Measurements from ENCODE around the gene MYO3B. TPM values are rescaled to one million over a fixed set of nuclear protein-coding genes. Genes with fewer than 3 reads are reported as not detected.
A peak's percentile ranks its signal among the peaks of the same experiment; 100 is the strongest.
"Not testable (repeated sequence)": the region's sequence is repeated elsewhere in the genome, so short reads cannot be mapped to it uniquely, and the experiment has no call there.

Gene MYO3B
- total RNA-seq, 4 donors from 2014 or later = 0.34 to 0.95 (median 0.89) TPM

GRCh38 chr2:170598067-170598395 is 420.1 kb downstream of the MYO3B start:
- peak overlapping the region; percentile 36 for H3K27ac ChIP-seq
- DNase-seq (ENCODE audit: low spot score in 2 of 2) = no peak
- no peaks in the 10 kb centered on the region for H3K27me3 ChIP-seq
- no peaks in the 10 kb centered on the region for H3K9me3 ChIP-seq
- no peak overlapping the region for H3K4me3 ChIP-seq
- 73% methylated on average over 4 of the region's 4 CpGs for WGBS
- TF ChIP-seq EP300 (IDR thresholded peaks at IDR 0.05) (no peak), POLR2AphosphoS5 (IDR thresholded peaks at IDR 0.05) (no peak), CTCF (IDR thresholded peaks at IDR 0.05) (no peak), POLR2A (IDR thresholded peaks at IDR 0.05) (no peak)
- H3K36me3 ChIP-seq = no peaks in the 10 kb centered on the region
- H3K4me1 ChIP-seq = no peaks in the 10 kb centered on the region

GRCh38 chr2:170601489-170601888 is 423.5 kb downstream of the MYO3B start:
- Histone ChIP-seq H3K36me3 (no peaks in the 10 kb centered on the region), H3K4me1 (no peaks in the 10 kb centered on the region), H3K9me3 (no peaks in the 10 kb centered on the region), H3K4me3 (no peak overlapping the region), H3K27me3 (no peaks in the 10 kb centered on the region), H3K27ac (no peak overlapping the region)
- 87% methylated on average over 2 of the region's 2 CpGs for WGBS
- no peak for DNase-seq (ENCODE audit: low spot score in 2 of 2)
- TF ChIP-seq EP300 (IDR thresholded peaks at IDR 0.05) (no peak), POLR2A (IDR thresholded peaks at IDR 0.05) (no peak), CTCF (IDR thresholded peaks at IDR 0.05) (no peak), POLR2AphosphoS5 (IDR thresholded peaks at IDR 0.05) (no peak)

GRCh38 chr2:170605862-170606261 is 427.9 kb downstream of the MYO3B start:
- no peaks in the 10 kb centered on the region for H3K27me3 ChIP-seq
- H3K4me3 ChIP-seq = no peak overlapping the region
- H3K36me3 ChIP-seq = no peaks in the 10 kb centered on the region
- TF ChIP-seq POLR2AphosphoS5 (IDR thresholded peaks at IDR 0.05) (no peak), POLR2A (IDR thresholded peaks at IDR 0.05) (no peak), EP300 (IDR thresholded peaks at IDR 0.05) (no peak), CTCF (IDR thresholded peaks at IDR 0.05) (no peak)
- H3K27ac ChIP-seq = no peak overlapping the region
- no peak for DNase-seq (ENCODE audit: low spot score in 2 of 2)
- no peaks in the 10 kb centered on the region for H3K4me1 ChIP-seq
- no peaks in the 10 kb centered on the region for H3K9me3 ChIP-seq
- WGBS = 92% methylated on average over 3 of the region's 3 CpGs

GRCh38 chr2:170607171-170607570 is 429.2 kb downstream of the MYO3B start:
- DNase-seq (ENCODE audit: low spot score in 2 of 2) = no peak
- Histone ChIP-seq H3K4me3 (no peak overlapping the region), H3K27me3 (no peaks in the 10 kb centered on the region), H3K27ac (no peak overlapping the region), H3K9me3 (no peaks in the 10 kb centered on the region), H3K4me1 (no peaks in the 10 kb centered on the region), H3K36me3 (no peaks in the 10 kb centered on the region)
- TF ChIP-seq EP300 (IDR thresholded peaks at IDR 0.05) (no peak), POLR2AphosphoS5 (IDR thresholded peaks at IDR 0.05) (no peak), CTCF (IDR thresholded peaks at IDR 0.05) (no peak), POLR2A (IDR thresholded peaks at IDR 0.05) (no peak)
- 97% methylated on average over 3 of the region's 3 CpGs for WGBS

- H3K36me3 ChIP-seq = no peaks in the 10 kb centered on the region
- H3K27me3 ChIP-seq = no peaks in the 10 kb centered on the region
- no peak overlapping the region for H3K4me3 ChIP-seq
- H3K27ac ChIP-seq = no peak overlapping the region
- TF ChIP-seq EP300 (IDR thresholded peaks at IDR 0.05) (no peak), POLR2AphosphoS5 (IDR thresholded peaks at IDR 0.05) (no peak), CTCF (IDR thresholded peaks at IDR 0.05) (no peak), POLR2A (IDR thresholded peaks at IDR 0.05) (no peak)
- 91% methylated on average over 2 of the region's 2 CpGs for WGBS
- no peak for DNase-seq (ENCODE audit: low spot score in 2 of 2)
- H3K9me3 ChIP-seq = no peaks in the 10 kb centered on the region
- no peaks in the 10 kb centered on the region for H3K4me1 ChIP-seq
These were observed 432.7 kb downstream of the MYO3B start for GRCh38 chr2:170610615-170611014.

GRCh38 chr2:170618948-170619347 is 441.0 kb downstream of the MYO3B start:
- 76% methylated on average over 5 of the region's 7 CpGs for WGBS
- not testable (repeated sequence) for H3K4me3 ChIP-seq; H3K4me1 ChIP-seq; H3K36me3 ChIP-seq; H3K9me3 ChIP-seq; H3K27ac ChIP-seq; H3K27me3 ChIP-seq; DNase-seq (ENCODE audit: low spot score in 2 of 2)

- H3K4me1 ChIP-seq; H3K36me3 ChIP-seq; H3K27me3 ChIP-seq; DNase-seq (ENCODE audit: low spot score in 2 of 2); H3K27ac ChIP-seq; H3K9me3 ChIP-seq; H3K4me3 ChIP-seq: not testable (repeated sequence)
- 98% methylated on average over 4 of the region's 4 CpGs for WGBS
These were observed 457.1 kb downstream of the MYO3B start for GRCh38 chr2:170635094-170635493.
